ENCODE measurements around the gene TRIM50.

GRCh38 chr7:73354821-73355220, 26.9 kb upstream of the TRIM50 start:
- TF ChIP-seq, protein P1, sequence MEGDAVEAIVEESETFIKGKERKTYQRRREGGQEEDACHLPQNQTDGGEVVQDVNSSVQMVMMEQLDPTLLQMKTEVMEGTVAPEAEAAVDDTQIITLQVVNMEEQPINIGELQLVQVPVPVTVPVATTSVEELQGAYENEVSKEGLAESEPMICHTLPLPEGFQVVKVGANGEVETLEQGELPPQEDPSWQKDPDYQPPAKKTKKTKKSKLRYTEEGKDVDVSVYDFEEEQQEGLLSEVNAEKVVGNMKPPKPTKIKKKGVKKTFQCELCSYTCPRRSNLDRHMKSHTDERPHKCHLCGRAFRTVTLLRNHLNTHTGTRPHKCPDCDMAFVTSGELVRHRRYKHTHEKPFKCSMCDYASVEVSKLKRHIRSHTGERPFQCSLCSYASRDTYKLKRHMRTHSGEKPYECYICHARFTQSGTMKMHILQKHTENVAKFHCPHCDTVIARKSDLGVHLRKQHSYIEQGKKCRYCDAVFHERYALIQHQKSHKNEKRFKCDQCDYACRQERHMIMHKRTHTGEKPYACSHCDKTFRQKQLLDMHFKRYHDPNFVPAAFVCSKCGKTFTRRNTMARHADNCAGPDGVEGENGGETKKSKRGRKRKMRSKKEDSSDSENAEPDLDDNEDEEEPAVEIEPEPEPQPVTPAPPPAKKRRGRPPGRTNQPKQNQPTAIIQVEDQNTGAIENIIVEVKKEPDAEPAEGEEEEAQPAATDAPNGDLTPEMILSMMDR (optimal IDR thresholded peaks at IDR 0.05 in 1 of 3, IDR thresholded peaks at IDR 0.05 in 1 of 3, conservative IDR thresholded peaks at IDR 0.05 in 1 of 3; ENCODE audit: extremely low read depth in 1 of 3, insufficient read depth in 2 of 3, low read length in 3 of 3), result no peak
- TF ChIP-seq EZH2 (IDR thresholded peaks at IDR 0.05; ENCODE audit: low read length), result no peak

Measured in keratinocyte (primary cell).